HepG2 (cell line): ENCODE results near the gene ZMYND8. TPM values are rescaled to one million over a fixed set of nuclear protein-coding genes. Genes with fewer than 3 reads are reported as not detected.

ENCODE experiments used
- ATAD3A ChIP-seq: sonication (generic); formaldehyde crosslinking; IDR thresholded peaks from 2 replicates; pipeline ENCODE4 v1.4.0; 2020; ENCODE audit warnings: missing genetic modification reagents
- ATRX ChIP-seq: sonication (generic); formaldehyde crosslinking; IDR thresholded peaks from 2 replicates; pipeline ENCODE4 v1.4.0; 2020; ENCODE audit warnings: missing genetic modification reagents, borderline replicate concordance
- CBX5 ChIP-seq: sonication (generic); formaldehyde crosslinking; IDR thresholded peaks from 2 replicates; pipeline ENCODE4 v1.4.0; 2020; ENCODE audit warnings: missing genetic modification reagents, borderline replicate concordance
- HES4 ChIP-seq: sonication (generic); formaldehyde crosslinking; IDR thresholded peaks from 2 replicates; pipeline ENCODE4 v1.9.0; 2021; ENCODE audit warnings: mild to moderate bottlenecking, missing genetic modification reagents, borderline replicate concordance
- MED13 ChIP-seq: sonication (generic); formaldehyde crosslinking; IDR thresholded peaks from 2 replicates; pipeline ENCODE4 v1.5.0; 2020; ENCODE audit warnings: missing genetic modification reagents
- POLR2AphosphoS2 ChIP-seq: IDR thresholded peaks from 2 replicates; pipeline ENCODE4 v1.6.1; 2011; ENCODE audit warnings: low read depth, low read length, improper control_type of control experiment
- SIX1 ChIP-seq: sonication (generic); formaldehyde crosslinking; IDR thresholded peaks from 2 replicates; pipeline ENCODE4 v1.4.0; 2020; ENCODE audit warnings: missing genetic modification reagents, borderline replicate concordance
- SP5 ChIP-seq: IDR thresholded peaks from 2 replicates; pipeline ENCODE4 v1.6.1; 2016; ENCODE audit warnings: low read depth, borderline replicate concordance
- ZFP36L1 ChIP-seq: sonication (generic); formaldehyde crosslinking; IDR thresholded peaks from 2 replicates; pipeline ENCODE4 v1.8.0; 2022; ENCODE audit warnings: mild to moderate bottlenecking, missing genetic modification reagents, moderate library complexity
- ZFP36L2 ChIP-seq: sonication (generic); formaldehyde crosslinking; IDR thresholded peaks from 2 replicates; pipeline ENCODE4 v1.4.0; 2020; ENCODE audit warnings: missing genetic modification reagents
- ZNF251 ChIP-seq: sonication (generic); formaldehyde crosslinking; IDR thresholded peaks from 2 replicates; pipeline ENCODE4 v1.9.0; 2021; ENCODE audit warnings: mild to moderate bottlenecking, missing genetic modification reagents
- ZNF569 ChIP-seq: sonication (generic); formaldehyde crosslinking; IDR thresholded peaks from 2 replicates; pipeline ENCODE4 v1.5.0; 2020; ENCODE audit warnings: mild to moderate bottlenecking, missing genetic modification reagents, moderate library complexity, borderline replicate concordance
- ZNF878 ChIP-seq: sonication (generic); formaldehyde crosslinking; IDR thresholded peaks from 2 replicates; pipeline ENCODE4 v1.8.1; 2023; ENCODE audit warnings: mild to moderate bottlenecking, missing genetic modification reagents, moderate library complexity
- polyA plus RNA-seq, 8 experiments: library from polyadenylated mRNA; depleted of rRNA in 3 of 8; stranded (reverse) in 7 of 8; unstranded in 1 of 8; fragments of >200 nt; fragmentation: Illumina TruSeq in 4 of 8; extraction: Trizol in 4 of 8; gene quantifications; 2 replicates each; pipeline versions ENCODE4 v1.2.1 to v1.2.3, GENCODE V29; 2011 to 2016; ENCODE audit warnings: low read depth in 4 of 8, missing spikeins in 1 of 8, mixed read lengths in 1 of 8; ENCODE audit not compliant: insufficient read depth in 1 of 8
- total RNA-seq, 5 experiments: library from RNA; depleted of rRNA; stranded (reverse); fragments of >200 nt; fragmentation: Illumina TruSeq; extraction: Trizol; gene quantifications; 2 replicates each; pipeline ENCODE4 v1.2.3, GENCODE V29; 2016; ENCODE audit warnings: low read depth in 1 of 5
- TF ChIP-seq, protein P1 (sequence below): sonication (generic); formaldehyde crosslinking; IDR thresholded peaks from 2 replicates; pipeline ENCODE4 v1.5.0; 2020; ENCODE audit warnings: mild to moderate bottlenecking, missing genetic modification reagents
- TF ChIP-seq, protein P2 (sequence below): sonication (generic); formaldehyde crosslinking; conservative IDR thresholded peaks from 2 replicates; pipeline ENCODE4 v1.8.0; 2022; ENCODE audit warnings: missing genetic modification reagents

The ZMYND8 gene
- total and polyA plus RNA-seq, 2 of the 13 experiments (the other 11 are each of a cell fraction or from before 2014, with no cell fraction given): 53.9 to 84.7 TPM

- TF ChIP-seq, protein P1, sequence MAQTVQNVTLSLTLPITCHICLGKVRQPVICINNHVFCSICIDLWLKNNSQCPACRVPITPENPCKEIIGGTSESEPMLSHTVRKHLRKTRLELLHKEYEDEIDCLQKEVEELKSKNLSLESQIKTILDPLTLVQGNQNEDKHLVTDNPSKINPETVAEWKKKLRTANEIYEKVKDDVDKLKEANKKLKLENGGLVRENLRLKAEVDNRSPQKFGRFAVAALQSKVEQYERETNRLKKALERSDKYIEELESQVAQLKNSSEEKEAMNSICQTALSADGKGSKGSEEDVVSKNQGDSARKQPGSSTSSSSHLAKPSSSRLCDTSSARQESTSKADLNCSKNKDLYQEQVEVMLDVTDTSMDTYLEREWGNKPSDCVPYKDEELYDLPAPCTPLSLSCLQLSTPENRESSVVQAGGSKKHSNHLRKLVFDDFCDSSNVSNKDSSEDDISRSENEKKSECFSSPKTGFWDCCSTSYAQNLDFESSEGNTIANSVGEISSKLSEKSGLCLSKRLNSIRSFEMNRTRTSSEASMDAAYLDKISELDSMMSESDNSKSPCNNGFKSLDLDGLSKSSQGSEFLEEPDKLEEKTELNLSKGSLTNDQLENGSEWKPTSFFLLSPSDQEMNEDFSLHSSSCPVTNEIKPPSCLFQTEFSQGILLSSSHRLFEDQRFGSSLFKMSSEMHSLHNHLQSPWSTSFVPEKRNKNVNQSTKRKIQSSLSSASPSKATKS (CRISPR knock-in tag): no peak
- TF ChIP-seq CBX5 (peak; percentile 50; the same call in 1 of the 2 replicates), SIX1 (CRISPR knock-in tag) (peak; percentile 55; the same call in 1 of the 2 replicates), ATAD3A (no peak), MED13 (CRISPR knock-in tag) (no peak), HES4 (CRISPR knock-in tag) (no peak), ZNF569 (CRISPR knock-in tag) (no peak), ZNF878 (CRISPR knock-in tag) (no peak), ATRX (CRISPR knock-in tag) (no peak), SP5 (no peak), ZNF251 (CRISPR knock-in tag) (no peak), POLR2AphosphoS2 (no peak), ZFP36L1 (CRISPR knock-in tag) (no peak), ZFP36L2 (CRISPR knock-in tag) (no peak)
- TF ChIP-seq, protein P2, sequence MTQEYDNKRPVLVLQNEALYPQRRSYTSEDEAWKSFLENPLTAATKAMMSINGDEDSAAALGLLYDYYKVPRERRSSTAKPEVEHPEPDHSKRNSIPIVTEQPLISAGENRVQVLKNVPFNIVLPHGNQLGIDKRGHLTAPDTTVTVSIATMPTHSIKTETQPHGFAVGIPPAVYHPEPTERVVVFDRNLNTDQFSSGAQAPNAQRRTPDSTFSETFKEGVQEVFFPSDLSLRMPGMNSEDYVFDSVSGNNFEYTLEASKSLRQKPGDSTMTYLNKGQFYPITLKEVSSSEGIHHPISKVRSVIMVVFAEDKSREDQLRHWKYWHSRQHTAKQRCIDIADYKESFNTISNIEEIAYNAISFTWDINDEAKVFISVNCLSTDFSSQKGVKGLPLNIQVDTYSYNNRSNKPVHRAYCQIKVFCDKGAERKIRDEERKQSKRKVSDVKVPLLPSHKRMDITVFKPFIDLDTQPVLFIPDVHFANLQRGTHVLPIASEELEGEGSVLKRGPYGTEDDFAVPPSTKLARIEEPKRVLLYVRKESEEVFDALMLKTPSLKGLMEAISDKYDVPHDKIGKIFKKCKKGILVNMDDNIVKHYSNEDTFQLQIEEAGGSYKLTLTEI (CRISPR knock-in tag): no peak
Measured at GRCh38 chr20:47315339-47316056, 41.0 kb downstream of the ZMYND8 start (continued).
